CD14-positive monocyte (primary cell): ENCODE results near the gene METTL6. TPM values are rescaled to one million over a fixed set of nuclear protein-coding genes. Genes with fewer than 3 reads are reported as not detected.

Experiments used
- DNase-seq, 3 donors: peaks; one replicate each; pipeline ENCODE4 v3.0.0-alpha.2; 2011 to 2022
- H2AFZ ChIP-seq: 2 replicates; pipeline ENCODE4 v1.6.0; 2012; ENCODE audit warnings: mild to moderate bottlenecking, low read depth, low read length, inconsistent platforms; ENCODE audit not compliant: insufficient read depth, poor library complexity, severe bottlenecking
- H3K27ac ChIP-seq, 2 donors: 1 replicate in 1 of 2; 2 replicates in 1 of 2; pipeline ENCODE4 v1.5.1; 2012 to 2013; ENCODE audit warnings: low read length in 2 of 2, control low read depth in 1 of 2, inconsistent platforms in 1 of 2, low read depth in 1 of 2, mild to moderate bottlenecking in 1 of 2
- H3K27me3 ChIP-seq, 2 donors: one replicate each; pipeline versions ENCODE4 v1.6.0 to v1.6.1; 2011 to 2013; ENCODE audit warnings: low read length in 2 of 2; ENCODE audit not compliant: control insufficient read depth in 2 of 2, insufficient read depth in 2 of 2
- H3K36me3 ChIP-seq, 2 donors: replicated peaks in 1 of 2; 1 replicate in 1 of 2; 2 replicates in 1 of 2; pipeline versions ENCODE4 v1.5.1 to v1.6.1; 2012 to 2013; ENCODE audit warnings: low read length in 2 of 2, control low read depth in 1 of 2, inconsistent platforms in 1 of 2, mild to moderate bottlenecking in 1 of 2; ENCODE audit not compliant: insufficient read depth in 2 of 2, control insufficient read depth in 1 of 2
- H3K4me1 ChIP-seq, 2 donors: 1 replicate in 1 of 2; 2 replicates in 1 of 2; pipeline versions ENCODE4 v1.5.1 to v1.6.1; 2012 to 2013; ENCODE audit warnings: low read length in 2 of 2, control low read depth in 1 of 2, inconsistent platforms in 1 of 2, mild to moderate bottlenecking in 1 of 2, moderate library complexity in 1 of 2; ENCODE audit not compliant: insufficient read depth in 2 of 2, control insufficient read depth in 1 of 2
- H3K4me2 ChIP-seq: replicated peaks from 2 replicates; pipeline ENCODE3; 2012; ENCODE audit warnings: low read length, moderate library complexity, mild to moderate bottlenecking; ENCODE audit not compliant: poor library complexity, severe bottlenecking; ENCODE audit errors: extremely low read depth
- H3K4me3 ChIP-seq, 3 experiments: fragments of 200-600 bp in 1 of 3; sonication (generic) in 1 of 3; replicated peaks in 1 of 3; 1 replicate in 2 of 3; 2 replicates in 1 of 3; pipeline ENCODE4 v1.5.1; 2011 to 2013; ENCODE audit warnings: low read length in 3 of 3, mild to moderate bottlenecking in 3 of 3, control low read depth in 2 of 3, low read depth in 2 of 3, inconsistent platforms in 1 of 3, moderate library complexity in 1 of 3
- H3K79me2 ChIP-seq: 2 replicates; pipeline ENCODE4 v1.6.0; 2012; ENCODE audit warnings: mild to moderate bottlenecking, control low read depth, inconsistent platforms, low read length, moderate library complexity; ENCODE audit not compliant: insufficient read depth
- H3K9ac ChIP-seq: 2 replicates; pipeline ENCODE4 v1.6.0; 2017; ENCODE audit warnings: low read length, mild to moderate bottlenecking; ENCODE audit not compliant: insufficient read depth, poor library complexity, severe bottlenecking
- H3K9me3 ChIP-seq, 2 donors: replicated peaks in 1 of 2; 1 replicate in 1 of 2; 2 replicates in 1 of 2; pipeline versions ENCODE4 v1.5.1 to v1.6.1; 2012 to 2013; ENCODE audit warnings: low read length in 2 of 2, control low read depth in 1 of 2; ENCODE audit not compliant: control insufficient read depth in 1 of 2, insufficient read depth in 1 of 2
- H4K20me1 ChIP-seq: 2 replicates; pipeline ENCODE4 v1.6.0; 2012; ENCODE audit warnings: mild to moderate bottlenecking, low read length, control low read depth, moderate library complexity; ENCODE audit not compliant: insufficient read depth
- H3K27ac Mint-ChIP-seq, 7 donors: one replicate each; pipeline ENCODE4 v1.8.0; 2020; ENCODE audit warnings: mild to moderate bottlenecking in 7 of 7, mixed read lengths in 7 of 7, moderate library complexity in 6 of 7, inconsistent platforms in 2 of 7
- H3K27me3 Mint-ChIP-seq, 3 donors: one replicate each; pipeline ENCODE4 v1.8.0; 2021 to 2022; ENCODE audit warnings: low read depth in 3 of 3, mild to moderate bottlenecking in 3 of 3, mixed read lengths in 3 of 3, moderate library complexity in 3 of 3, inconsistent platforms in 1 of 3
- H3K36me3 Mint-ChIP-seq, 2 donors: one replicate each; pipeline ENCODE4 v1.8.0; 2020; ENCODE audit warnings: mixed read lengths in 2 of 2, inconsistent platforms in 1 of 2, mild to moderate bottlenecking in 1 of 2
- H3K4me1 Mint-ChIP-seq: one replicate; pipeline ENCODE4 v1.8.0; 2020; ENCODE audit warnings: mild to moderate bottlenecking, mixed read lengths
- H3K4me3 Mint-ChIP-seq, 2 donors: one replicate each; pipeline ENCODE4 v1.8.0; 2020; ENCODE audit warnings: mild to moderate bottlenecking in 2 of 2, mixed read lengths in 2 of 2, moderate library complexity in 1 of 2
- H3K9me3 Mint-ChIP-seq, 7 donors: one replicate each; pipeline ENCODE4 v1.8.0; 2020 to 2022; ENCODE audit warnings: mixed read lengths in 7 of 7, mild to moderate bottlenecking in 6 of 7, moderate library complexity in 6 of 7, inconsistent platforms in 2 of 7
- CTCF ChIP-seq: fragments of 200-600 bp; IDR thresholded peaks from one replicate; pipeline ENCODE4 v1.8.0; 2022; ENCODE audit warnings: antibody characterized with exemption, mild to moderate bottlenecking
- WGBS: methylation state at CpG from one replicate; pipeline ENCODE4 v1.1.5; 2013; ENCODE audit warnings: missing lambda C conversion rate; ENCODE audit not compliant: insufficient coverage; 5-methylcytosine and 5-hydroxymethylcytosine counted together
- intact Hi-C, 2 donors: fragments of 100-400 bp; cut with micrococcal nuclease; formaldehyde crosslinking; loops; one replicate each; pipeline versions ENCODE4 v1.15.0 to v1.15.1; 2023
- polyA plus RNA-seq, 3 donors: library from polyadenylated mRNA; depleted of rRNA in 1 of 3; unstranded in 2 of 3; stranded (reverse) in 1 of 3; fragments of 300-500 nt in 2 of 3; fragments of >200 nt in 1 of 3; fragmentation: Illumina TruSeq in 2 of 3; gene quantifications; 1 replicate in 2 of 3; 2 replicates in 1 of 3; pipeline ENCODE4 v1.2.3, GENCODE V29; 2012 to 2021

Gene METTL6
- polyA plus RNA-seq, 3 donors = 4.4 to 15.1 (median 9.1) TPM

- Histone ChIP-seq H4K20me1 (no peaks in the 10 kb centered on the region), H3K79me2 (no peaks in the 10 kb centered on the region), H3K9me3 (peaks cover 0 to 2% of the 10 kb centered on the region in 2 donors), H3K4me1 (peaks cover 5% of the 10 kb centered on the region in 2 donors), H2AFZ (no peak overlapping the region), H3K4me3 (no peak overlapping the region), H3K27ac (no peak overlapping the region), H3K9ac (no peak overlapping the region), H3K27me3 (no peaks in the 10 kb centered on the region), H3K36me3 (no peaks in the 10 kb centered on the region), H3K4me2 (no peak overlapping the region)
- peak overlapping the region in 1 of 7 donors; percentile 20 for H3K27ac Mint-ChIP-seq
- H3K27me3 Mint-ChIP-seq = peaks cover 0 to 3% (median 0%) of the 10 kb centered on the region in 3 donors
- H3K4me3 Mint-ChIP-seq = no peak overlapping the region
- H3K36me3 Mint-ChIP-seq = peaks cover 9 to 11% of the 10 kb centered on the region in 2 donors
- no peak for DNase-seq
- peaks cover 6% of the 10 kb centered on the region for H3K4me1 Mint-ChIP-seq
- TF ChIP-seq CTCF = no peak
- H3K9me3 Mint-ChIP-seq = peaks cover 0 to 7% (median 0%) of the 10 kb centered on the region in 7 donors
- intact Hi-C loops = no loop called here
Measured at GRCh38 chr3:15454965-15455364, 27.6 kb upstream of the METTL6 start.

- peak overlapping the region in 1 of 7 donors; percentile 53 for H3K27ac Mint-ChIP-seq
- DNase-seq = no peak
Measured at GRCh38 chr3:15453991-15454625, 26.8 kb upstream of the METTL6 start.

More at GRCh38 chr3:15453991-15454625, 26.8 kb upstream of the METTL6 start:
- H4K20me1 ChIP-seq = no peaks in the 10 kb centered on the region
- no peaks in the 10 kb centered on the region for H3K27me3 ChIP-seq
- TF ChIP-seq CTCF = no peak
- H3K4me1 Mint-ChIP-seq = peaks cover 8% of the 10 kb centered on the region
- peaks cover 0 to 2% of the 10 kb centered on the region in 2 donors for H3K9me3 ChIP-seq
- peaks cover 0 to 7% (median 3%) of the 10 kb centered on the region in 7 donors for H3K9me3 Mint-ChIP-seq
- no peaks in the 10 kb centered on the region for H3K36me3 ChIP-seq
- no peak overlapping the region for H2AFZ ChIP-seq
- intact Hi-C loops = no loop called here
- no peaks in the 10 kb centered on the region for H3K79me2 ChIP-seq
- H3K4me1 ChIP-seq = peaks cover 5 to 10% of the 10 kb centered on the region in 2 donors
- no peak overlapping the region for H3K4me2 ChIP-seq
- WGBS = 95% methylated on average over 7 of the region's 9 CpGs
- H3K36me3 Mint-ChIP-seq = peaks cover 11 to 13% of the 10 kb centered on the region in 2 donors
- H3K27ac ChIP-seq = no peak overlapping the region
- no peak overlapping the region for H3K4me3 ChIP-seq
- H3K9ac ChIP-seq = no peak overlapping the region
- H3K27me3 Mint-ChIP-seq = peaks cover 0 to 4% (median 2%) of the 10 kb centered on the region in 3 donors
- H3K4me3 Mint-ChIP-seq = no peak overlapping the region
